Putamen (tissue), 1 donor: ENCODE data around the gene NUMBL.
"Not testable (repeated sequence)": the region's sequence is repeated elsewhere in the genome, so short reads cannot be mapped to it uniquely, and the experiment has no call there.

Source experiments
- DNase-seq: peaks from one replicate; pipeline ENCODE4 v3.0.0-alpha.2; 2016; ENCODE audit warnings: low spot score

NUMBL gene

DNA sequence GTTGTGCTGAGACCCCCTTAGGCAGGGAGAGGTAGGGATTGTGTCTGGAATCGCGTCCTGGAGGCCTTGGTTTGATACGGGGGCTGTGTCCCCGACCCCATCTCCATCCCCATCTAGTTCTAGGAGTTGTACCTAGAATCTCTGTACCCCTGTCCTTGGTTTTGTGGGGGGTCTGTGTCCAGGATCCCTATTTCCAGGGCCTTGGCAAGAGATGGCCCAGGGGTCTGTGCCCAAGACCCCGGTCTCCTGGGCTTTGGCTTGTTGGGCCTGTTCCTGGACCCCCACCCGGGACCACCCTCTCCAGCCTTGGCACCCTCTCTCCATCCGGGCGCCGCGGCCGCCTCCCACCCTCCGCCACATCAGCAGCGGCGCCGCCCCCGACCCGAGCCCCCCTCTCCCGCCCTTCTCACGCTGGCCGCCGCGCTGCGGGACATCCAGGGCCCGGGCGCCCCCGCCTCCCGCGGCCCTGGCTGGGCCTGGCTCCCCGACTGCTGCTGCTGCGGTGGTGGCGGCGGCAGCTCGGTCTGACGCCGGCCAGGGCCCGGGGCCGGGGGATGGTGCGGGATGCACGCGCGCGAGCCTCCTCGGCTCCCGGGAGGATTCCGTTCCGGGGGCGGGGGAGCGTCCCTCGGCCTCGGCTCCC is at the start of gene NUMBL:
TSS of gene NUMBL (minus strand) at position 602 of the 643 bp plus-strand sequence. CDS start at position 434, 168 bp downstream.
- no peak for DNase-seq

DNA sequence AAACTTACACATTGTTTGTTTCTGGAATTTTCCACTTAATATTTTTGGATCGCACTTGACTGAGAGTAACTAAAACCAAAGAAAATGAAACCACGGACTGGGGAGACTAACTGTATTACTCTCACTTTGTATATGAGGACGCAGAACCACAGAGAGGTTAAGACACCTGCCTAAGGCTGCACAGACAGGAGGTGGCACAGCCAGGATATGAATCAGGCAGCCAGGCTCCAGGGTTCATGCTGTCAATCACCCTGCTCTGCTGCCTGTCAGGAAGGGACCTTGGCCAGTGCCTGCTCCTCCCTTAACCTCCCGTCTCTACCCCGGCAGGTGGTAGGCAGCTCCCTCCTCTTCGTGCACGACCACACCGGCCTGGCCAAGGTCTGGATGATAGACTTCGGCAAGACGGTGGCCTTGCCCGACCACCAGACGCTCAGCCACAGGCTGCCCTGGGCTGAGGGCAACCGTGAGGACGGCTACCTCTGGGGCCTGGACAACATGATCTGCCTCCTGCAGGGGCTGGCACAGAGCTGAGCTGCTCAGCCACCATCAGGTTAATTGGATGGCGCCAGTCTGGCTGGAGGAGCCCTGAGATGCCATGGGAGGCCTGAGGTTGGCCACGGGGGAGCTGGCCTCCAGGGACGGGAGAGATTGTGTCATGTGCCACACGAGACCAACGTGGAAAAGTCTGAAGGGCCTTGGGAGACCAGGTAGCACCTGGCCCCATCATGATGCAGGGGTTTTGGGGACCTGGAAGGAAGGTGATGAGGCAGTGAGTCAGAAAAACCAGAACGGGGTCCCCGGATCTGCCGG is 48.8 kb upstream of the NUMBL start:
- DNase-seq, result no peak

DNA sequence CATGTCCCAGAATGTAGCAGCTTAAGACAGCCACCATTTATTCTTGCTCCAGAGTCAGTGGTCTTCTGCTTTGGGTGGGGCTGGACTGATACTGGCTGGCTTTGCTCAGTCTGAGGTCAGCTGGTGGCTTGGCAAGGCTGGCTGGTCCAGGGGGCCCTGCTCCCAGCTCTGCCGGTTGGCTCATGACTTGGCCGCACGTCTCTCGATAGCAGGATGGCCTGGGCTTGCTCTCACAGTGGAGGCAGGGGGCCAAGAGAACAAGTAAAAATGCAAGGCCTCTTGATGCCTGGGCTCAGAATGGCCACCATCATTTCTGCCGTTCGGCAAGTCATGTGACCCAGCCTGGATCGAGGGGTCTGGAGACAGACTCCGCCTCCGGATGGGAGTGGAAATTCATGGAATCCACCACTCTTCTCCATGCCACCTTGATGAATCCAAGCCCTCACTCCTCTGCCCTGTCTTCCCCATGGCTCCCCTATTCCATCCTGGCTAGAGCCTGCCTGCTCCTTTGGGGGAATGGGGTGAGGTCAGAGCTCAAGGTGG is 46.7 kb upstream of the NUMBL start:
- DNase-seq, result no peak

DNA sequence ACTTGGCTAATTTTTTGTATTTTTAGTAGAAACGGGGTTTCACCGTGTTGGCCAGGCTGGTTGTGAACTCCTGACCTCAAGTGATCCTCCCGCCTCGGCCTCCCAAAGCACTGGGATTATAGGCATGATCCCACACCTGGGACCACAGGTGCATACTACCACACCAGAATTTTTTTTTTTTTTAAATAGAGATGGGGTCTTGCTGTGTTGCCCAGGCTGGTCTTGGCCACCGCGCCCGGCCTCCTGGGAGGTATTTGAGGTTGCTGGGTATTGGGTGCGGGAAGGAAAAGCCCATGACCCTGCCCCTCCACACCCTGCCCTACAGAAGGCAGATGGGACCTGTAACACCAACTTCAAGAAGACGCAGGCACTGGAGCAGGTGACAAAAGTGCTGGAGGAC is 46.2 kb upstream of the NUMBL start:
- DNase-seq, result no peak

DNA sequence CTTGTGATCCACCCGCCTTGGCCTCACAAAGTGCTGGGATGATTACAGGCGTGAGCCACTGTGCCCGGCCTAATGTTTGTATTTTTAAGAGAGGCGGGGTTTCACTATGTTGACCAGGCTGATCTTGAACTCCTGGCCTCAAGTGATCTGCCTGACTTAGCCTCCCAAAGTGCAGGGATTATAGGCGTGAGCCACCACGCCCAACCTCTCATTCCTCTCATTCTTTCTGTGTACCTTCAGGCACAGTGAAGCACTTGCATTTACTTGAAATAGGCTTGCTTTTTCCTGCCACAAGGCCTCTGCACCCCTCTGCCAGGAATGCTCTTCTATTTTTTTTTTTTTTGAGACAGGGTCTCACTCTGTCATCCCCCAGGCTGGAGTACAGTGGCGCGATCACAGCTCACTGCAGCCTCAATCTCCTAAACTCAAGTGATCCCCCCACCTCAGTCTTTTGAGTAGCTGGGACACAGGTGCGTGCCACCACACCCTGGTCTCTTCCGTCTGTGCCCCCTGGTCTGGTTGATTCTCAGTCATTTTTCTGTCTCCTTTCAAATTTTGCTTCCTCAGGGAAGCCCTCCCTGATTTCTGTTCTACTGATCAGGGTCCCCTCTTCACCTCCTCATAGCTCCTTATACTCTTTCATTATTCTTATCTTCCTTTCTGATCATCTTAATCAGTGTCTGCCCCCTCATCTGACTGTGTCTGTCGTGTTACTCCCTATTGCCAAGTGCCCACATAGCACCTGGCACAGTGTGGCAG is 44.7 kb upstream of the NUMBL start:
- no peak for DNase-seq

DNA sequence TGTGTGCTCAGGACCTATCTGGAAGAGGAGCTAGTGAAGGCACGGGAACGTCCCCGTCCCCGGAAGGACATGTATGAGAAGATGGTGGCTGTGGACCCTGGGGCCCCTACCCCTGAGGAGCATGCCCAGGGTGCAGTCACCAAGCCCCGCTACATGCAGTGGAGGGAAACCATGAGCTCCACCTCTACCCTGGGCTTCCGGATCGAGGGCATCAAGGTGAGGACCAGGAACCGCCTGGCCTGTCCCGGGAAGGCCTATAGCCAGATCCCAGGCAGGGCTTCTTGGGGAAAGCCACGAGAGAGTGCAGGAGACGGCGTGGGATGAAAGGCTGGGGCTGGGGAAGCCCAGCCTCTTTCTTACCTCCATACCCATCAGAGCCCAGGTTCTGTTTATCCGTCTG is 42.7 kb upstream of the NUMBL start:
- DNase-seq, result no peak

DNA sequence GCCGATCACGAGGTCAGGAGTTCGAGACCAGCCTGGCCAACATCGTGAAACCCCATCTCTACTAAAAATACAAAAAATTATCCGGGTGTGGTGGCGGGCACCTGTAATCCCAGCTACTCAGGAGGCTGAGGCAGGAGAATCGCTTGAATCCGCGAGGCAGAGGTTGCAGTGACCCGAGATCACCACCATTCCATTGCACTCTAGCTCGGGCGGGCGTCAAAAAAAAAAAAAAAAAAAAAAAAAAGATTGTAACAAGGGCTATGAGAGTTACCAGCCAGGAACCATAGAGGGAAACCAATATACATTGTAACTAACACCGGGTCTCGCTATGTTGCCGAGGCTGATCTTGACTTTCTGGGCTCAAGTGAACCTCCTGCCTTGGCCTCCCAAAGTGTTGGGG is 41.9 kb upstream of the NUMBL start:
- DNase-seq, result not testable (repeated sequence)

DNA sequence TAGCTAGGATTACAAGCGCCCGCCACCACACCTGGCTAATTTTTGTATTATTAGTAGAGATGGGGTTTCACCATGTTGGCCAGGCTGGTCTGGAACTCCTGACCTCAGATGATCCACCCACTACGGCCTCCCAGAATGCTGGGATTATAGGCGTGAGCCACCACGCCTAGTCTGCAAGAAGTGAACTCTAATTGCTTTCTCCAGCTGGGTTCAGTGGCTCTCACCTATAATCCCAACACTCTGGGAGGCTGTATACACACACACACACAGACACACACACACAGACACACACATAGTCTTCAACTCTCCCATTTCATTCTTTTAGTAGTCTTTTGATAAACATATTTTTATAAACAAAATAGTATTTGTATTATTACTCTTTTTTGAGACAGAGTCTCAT is 39.6 kb upstream of the NUMBL start:
- DNase-seq, result not testable (repeated sequence)

DNA sequence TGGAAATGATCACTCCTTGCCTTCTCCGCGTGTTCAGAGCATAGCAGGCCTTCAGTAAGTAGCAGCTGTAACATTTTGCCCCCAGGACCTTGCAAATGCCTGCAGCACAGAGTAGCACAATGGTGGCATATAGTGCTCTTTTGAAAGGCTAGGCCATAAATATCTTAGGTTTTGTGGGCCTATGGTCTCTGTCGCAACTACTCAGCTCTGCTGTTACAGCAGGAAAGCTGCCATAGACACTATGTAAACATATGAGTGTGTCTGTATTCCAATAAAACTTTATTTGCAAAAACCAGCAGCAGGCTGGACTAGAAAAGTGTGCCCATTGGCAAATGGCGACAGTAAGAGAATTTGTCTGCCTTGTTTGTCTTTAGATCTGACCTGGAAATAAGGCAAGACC is 35.8 kb upstream of the NUMBL start:
- no peak for DNase-seq

DNA sequence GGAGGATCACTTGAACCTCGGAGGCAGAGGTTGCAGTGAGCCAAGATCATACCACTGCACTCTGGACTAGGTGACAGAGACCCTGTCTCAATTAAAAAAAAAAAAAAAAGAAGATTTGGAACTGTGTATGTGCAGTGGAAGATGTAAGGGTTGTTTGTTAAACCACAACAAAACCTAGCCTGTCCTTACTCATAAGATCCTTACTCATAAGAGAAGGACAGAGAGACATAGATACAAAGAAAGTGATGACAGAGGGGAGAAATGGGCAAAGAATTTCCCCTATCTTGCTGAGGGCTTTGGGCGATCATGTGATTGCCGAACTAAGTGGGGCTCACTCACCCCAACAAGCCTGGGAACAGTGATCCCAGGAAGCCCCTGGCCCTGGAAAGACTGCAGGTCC is 34.4 kb upstream of the NUMBL start:
- DNase-seq, result no peak

DNA sequence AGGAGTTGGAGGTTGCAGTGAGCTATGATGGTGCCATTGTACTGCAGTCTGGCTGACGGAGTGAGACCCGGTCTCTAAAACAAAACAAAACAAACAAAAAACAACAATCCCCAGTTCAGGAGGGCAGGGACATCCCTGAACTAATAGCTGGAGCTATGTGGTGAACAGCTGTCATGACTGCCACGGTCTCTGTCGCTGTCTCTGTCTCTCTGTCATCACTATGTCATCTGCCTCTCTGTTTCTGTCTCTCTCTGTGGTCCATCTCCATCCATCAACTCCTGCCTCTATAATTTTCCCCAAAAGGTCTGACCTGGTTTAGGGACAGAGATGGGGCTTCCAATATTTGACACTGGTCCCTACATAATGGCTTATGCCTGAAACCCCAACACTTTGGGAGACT is 33.9 kb upstream of the NUMBL start:
- DNase-seq, result no peak

DNA sequence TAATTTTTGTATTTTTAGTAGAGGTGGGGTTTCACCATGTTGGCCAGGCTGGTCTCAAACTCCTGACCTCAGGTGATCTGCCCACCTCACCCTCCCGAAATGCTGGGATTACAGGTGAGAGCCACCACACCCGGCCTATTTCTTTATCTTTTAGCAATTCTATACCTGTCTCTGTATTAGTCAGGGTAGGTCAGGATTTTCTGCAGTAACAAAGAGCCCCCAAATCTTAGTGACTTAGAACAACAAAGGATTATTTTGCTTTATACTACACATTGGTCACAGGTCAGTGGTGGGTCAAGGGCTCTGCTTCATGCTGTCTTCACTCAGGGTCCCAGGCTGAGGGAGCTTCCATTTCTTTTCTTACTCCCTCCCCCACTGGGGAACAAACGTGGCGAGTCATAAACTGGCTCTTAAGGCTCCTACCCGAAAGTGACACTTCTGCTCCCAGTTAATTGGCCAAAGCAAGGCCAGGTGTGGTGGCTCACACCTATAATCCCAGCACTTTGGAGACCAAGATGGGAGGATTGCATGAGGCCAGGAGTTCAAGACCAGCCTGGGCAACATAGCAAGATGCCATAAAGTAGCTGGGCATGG is 33.3 kb upstream of the NUMBL start:
- DNase-seq, result no peak

DNA sequence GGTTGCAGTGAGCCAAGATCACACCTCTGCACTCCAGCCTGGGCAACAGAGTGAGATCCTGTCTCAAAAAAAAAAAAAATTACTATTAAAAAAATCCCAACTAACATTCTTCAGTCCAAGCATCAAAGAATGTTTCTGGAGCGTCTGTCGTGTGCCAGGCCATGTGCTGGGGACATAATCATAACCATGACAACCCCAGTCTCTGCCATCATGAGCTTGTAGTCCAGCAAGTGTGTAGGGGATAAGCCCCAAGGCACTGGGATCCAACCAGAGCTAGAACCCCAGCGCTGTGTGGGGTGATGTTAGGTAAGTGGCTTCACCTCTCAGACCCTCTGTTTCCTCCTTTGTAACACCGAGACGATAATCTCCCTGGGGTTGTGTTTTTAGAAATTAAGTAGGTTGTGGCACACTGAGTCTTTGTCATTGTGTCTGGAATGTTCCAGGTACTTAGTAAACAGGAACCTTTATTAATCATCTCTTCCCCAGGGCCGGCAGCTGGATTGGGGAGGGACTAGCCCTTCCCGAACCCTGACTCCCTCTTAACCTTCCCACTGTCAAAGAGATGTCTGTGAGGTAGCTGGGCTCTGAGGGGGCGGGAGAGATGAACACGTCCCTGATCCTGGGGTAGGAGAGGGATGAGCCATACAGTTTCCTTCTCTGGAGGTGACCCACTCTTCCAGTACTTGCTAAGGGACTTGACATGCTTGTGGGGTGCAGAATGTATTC is 31.6 kb upstream of the NUMBL start:
- no peak for DNase-seq

DNA sequence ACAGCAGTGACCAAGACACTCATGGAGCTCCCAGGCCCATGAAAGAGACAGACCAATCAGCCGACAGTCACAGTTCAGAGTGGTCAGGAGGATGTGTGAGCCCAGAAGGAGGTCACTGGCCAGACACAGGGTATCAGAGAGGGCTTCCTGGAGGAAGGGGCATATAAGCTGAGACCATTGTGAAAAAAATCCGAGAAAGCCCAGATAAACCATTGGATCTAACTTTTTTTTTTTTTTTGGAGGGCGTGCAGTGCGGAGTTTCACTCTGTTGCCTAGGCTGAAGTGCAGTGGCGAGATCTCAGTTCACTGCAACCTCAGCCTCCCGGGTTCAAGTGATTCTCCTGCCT is 30.7 kb upstream of the NUMBL start:
- DNase-seq, result no peak

DNA sequence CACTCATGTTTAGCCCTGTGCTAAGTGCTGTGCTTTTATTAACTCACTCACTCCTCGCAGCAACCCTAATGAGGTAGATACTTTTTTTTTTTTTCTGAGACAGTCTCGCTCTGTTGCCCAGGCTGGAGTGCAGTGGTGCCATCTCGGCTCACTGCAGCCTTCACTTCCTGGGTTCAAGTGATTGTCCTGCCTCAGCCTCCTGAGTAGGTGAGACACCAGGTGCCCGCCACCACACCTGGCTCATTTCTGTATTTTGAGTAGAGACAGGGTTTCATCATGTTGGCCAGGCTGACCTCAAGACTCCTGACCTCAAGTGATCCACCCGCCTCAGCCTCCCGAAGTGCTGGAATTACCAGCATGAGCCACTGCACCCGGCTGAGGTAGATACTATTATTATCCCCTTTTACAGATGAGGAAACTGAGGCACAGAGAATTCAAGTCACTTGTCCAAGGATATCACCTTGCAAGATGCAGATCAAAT is 29.0 kb upstream of the NUMBL start:
- no peak for DNase-seq

DNA sequence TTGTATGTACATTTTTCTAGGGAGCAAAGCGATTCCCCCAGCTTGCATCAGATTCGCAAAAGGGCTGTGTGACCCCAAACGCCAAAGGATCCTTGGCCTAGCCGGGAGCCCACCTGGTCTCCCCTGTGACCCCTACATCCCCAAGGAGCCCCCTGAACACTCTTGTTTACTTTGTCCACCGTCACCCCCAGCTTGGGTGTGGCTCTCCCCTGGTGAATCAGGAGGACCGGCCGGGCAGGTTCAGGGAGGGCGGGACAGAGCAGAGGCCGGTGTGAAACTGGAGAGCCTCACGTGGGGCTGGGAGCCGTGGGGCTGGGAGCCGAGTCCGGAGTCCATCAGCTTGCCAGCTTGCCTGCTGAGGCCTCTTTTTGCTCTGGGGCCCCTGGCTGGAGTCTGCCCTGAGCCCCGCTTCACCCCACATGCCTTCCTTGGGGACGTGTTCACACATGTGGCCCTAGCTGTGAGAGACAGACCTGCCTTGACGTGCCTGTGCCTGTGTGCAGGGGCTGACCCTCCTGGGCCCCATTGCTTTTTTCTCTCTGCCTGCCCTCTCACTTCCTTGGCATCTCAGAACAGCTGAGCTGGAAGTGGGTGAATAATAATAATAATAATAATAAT is 28.4 kb upstream of the NUMBL start:
- no peak for DNase-seq

DNA sequence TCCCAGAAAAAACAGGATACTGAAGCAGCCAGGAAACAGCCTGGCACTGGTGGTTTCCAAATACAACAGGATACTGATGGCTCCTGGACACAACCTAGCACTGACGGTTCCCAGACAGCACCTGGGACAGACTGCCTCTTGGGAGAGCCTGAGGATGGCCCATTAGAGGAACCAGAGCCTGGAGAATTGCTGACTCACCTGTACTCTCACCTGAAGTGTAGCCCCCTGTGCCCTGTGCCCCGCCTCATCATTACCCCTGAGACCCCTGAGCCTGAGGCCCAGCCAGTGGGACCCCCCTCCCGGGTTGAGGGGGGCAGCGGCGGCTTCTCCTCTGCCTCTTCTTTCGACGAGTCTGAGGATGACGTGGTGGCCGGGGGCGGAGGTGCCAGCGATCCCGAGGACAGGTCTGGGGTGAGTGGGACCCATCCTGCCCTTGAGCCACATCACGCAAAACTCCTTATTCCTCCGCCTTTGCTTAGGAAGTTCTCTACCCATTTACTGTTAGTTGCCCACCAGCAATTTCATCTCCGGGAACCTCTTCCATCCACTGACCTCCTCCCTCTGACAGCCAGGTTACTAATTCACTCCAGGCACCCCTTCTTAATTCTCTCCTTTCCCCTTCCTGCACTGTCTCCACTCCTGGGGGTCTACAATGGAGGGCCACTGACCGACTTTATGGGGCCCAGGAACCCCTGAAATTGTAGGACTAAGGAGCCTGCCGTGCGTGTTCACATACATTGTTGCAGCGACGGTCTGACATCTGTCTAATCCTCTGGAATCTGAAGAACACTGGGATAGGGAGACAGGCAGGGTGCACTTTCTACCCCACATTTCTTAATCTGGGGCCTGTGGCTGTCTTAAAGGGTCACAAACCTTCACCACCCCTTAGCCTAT is 27.7 kb upstream of the NUMBL start:
- DNase-seq, result peak; percentile 16

DNA sequence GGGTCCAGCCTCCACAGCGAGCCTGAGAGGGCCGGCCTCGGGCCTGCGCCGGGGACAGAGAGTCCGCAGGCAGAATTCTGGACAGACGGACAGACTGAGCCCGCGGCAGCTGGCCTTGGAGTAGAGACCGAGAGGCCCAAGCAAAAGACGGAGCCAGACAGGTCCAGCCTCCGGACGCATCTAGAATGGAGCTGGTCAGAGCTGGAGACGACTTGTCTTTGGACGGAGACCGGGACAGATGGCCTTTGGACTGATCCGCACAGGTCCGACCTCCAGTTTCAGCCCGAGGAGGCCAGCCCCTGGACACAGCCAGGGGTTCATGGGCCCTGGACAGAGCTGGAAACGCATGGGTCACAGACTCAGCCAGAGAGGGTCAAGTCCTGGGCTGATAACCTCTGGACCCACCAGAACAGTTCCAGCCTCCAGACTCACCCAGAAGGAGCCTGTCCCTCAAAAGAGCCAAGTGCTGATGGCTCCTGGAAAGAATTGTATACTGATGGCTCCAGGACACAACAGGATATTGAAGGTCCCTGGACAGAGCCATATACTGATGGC is 27.0 kb upstream of the NUMBL start:
- no peak for DNase-seq

DNA sequence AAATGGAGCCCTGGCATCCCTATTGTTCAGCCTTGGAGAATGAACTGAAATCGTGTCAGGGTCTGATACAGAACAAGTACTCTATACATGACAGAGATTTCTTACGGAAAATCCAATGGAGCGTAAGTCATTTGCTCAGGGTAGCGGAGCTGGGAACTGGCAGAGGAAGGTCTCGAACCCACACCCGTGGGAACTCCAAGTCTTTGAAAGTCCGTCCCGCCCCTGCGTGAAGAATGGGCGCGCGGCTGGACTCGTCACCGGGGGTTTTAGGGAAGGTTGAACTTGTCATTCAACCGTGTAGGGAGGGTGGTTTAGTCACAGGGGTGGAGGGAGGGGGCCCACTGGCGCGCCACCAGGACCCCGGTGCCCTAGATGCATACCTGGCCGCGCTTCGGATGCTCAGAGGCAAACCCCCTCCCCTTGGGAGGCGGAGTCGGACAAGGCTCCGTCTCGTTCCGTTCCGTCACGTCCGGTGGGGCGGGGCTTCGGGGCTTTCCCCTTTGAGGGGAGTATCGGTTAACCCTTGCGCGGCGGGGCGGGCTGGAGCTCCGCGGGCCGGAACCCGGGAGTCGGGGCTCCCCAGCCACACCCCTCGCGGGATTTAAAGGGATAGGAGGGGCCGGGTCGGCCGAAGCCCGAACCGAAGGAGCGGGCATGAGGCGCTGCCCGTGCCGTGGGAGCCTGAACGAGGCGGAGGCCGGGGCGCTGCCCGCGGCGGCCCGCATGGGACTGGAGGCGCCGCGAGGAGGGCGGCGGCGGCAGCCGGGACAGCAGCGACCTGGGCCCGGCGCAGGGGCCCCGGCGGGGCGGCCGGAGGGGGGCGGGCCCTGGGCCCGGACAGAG is 26.3 kb upstream of the NUMBL start, which contains the start of the genes COQ8B and ITPKC:
TSS of gene COQ8B (minus strand) at position 405 of the 843 bp plus-strand sequence. CDS start 2,254 bp downstream, outside the sequence.
TSS of gene ITPKC (plus strand) at position 631 of the 843 bp plus-strand sequence. CDS start at position 655, 24 bp downstream.
- peak; percentile 98 for DNase-seq
